Esophagus squamous epithelium (tissue), 5 donors: ENCODE results near the gene MT1M. TPM values are rescaled to one million over a fixed set of nuclear protein-coding genes. Genes with fewer than 3 reads are reported as not detected.

Source experiments
- DNase-seq: peaks from one replicate; lab custom pipeline; 2025; lab: John Stamatoyannopoulos, UW
- H3K27ac ChIP-seq, 4 donors: fragments of 200-600 bp; sonication (generic); one replicate each; pipeline ENCODE4 v1.5.1; 2016 to 2019; ENCODE audit warnings: mild to moderate bottlenecking in 1 of 4
- H3K27me3 ChIP-seq, 4 donors: fragments of 200-600 bp; sonication (generic); 1 replicate in 3 of 4; 2 replicates in 1 of 4; pipeline versions ENCODE4 v1.5.1 to v1.6.0; 2017 to 2021; ENCODE audit warnings: antibody characterized with exemption in 1 of 4
- H3K36me3 ChIP-seq, 3 donors: fragments of 200-600 bp; sonication (generic); one replicate each; pipeline ENCODE4 v1.5.1; 2016 to 2019
- H3K4me1 ChIP-seq, 3 donors: fragments of 200-600 bp; sonication (generic); one replicate each; pipeline ENCODE4 v1.5.1; 2017 to 2019
- H3K4me3 ChIP-seq, 4 donors: fragments of 200-600 bp; sonication (generic); 1 replicate in 3 of 4; 2 replicates in 1 of 4; pipeline ENCODE4 v1.5.1; 2016 to 2019; ENCODE audit warnings: mild to moderate bottlenecking in 2 of 4, moderate library complexity in 1 of 4
- H3K9me3 ChIP-seq, 3 donors: fragments of 200-600 bp; sonication (generic); one replicate each; pipeline ENCODE4 v1.5.1; 2016 to 2019
- CTCF ChIP-seq, 6 experiments: fragments of 450-650 bp in 4 of 6; fragments of 200-600 bp in 2 of 6; sonication (generic) in 2 of 6; IDR thresholded peaks; one replicate each; pipeline ENCODE4 v1.5.1; 2016 to 2019; ENCODE audit warnings: antibody characterized with exemption in 6 of 6, mild to moderate bottlenecking in 4 of 6, moderate library complexity in 4 of 6
- POLR2A ChIP-seq, 4 donors: fragments of 450-650 bp; IDR thresholded peaks; one replicate each; pipeline ENCODE4 v1.6.1; 2017; ENCODE audit warnings: antibody characterized with exemption in 4 of 4, mild to moderate bottlenecking in 4 of 4, moderate library complexity in 3 of 4
- WGBS, 2 donors: methylation state at CpG; one replicate each; pipeline ENCODE4 v1.1.5; 2018; 5-methylcytosine and 5-hydroxymethylcytosine counted together
- intact Hi-C: fragments of 100-400 bp; cut with DNase I; formaldehyde crosslinking; loops from one replicate; pipeline ENCODE4 v1.15.0; 2022
- total RNA-seq, 4 donors: library from RNA; depleted of rRNA; stranded (reverse); fragments of >200 nt; gene quantifications; one replicate each; pipeline ENCODE4 v1.1.0, GENCODE V29; 2016
- donor health status: DM: yes; HTN: yes; CAD: no.

The MT1M gene
- total RNA-seq, 4 donors from 2014 or later = 0.57 to 7.4 (median 4.8) TPM; not detected in 1

- Histone ChIP-seq H3K27ac (no peak within 1 kb of the TSS), H3K4me1 (peaks cover 8 to 13% (median 8%) of the 10 kb centered on the region in 3 donors), H3K4me3 (peak within 1 kb of the TSS; percentile 23 to 65 (median 38)), H3K27me3 (peaks cover 6 to 69% (median 11%) of the 10 kb centered on the region in 4 donors), H3K36me3 (no peaks in the 10 kb centered on the region), H3K9me3 (no peaks in the 10 kb centered on the region)
- no peak for TF ChIP-seq CTCF (IDR thresholded peaks at IDR 0.05)
- no peak for TF ChIP-seq POLR2A (IDR thresholded peaks at IDR 0.05)
- no peak for DNase-seq
- 5% methylated on average over 20 to 35 of the region's 87 CpGs for WGBS, 2 donors
- intact Hi-C loops = loop anchor here (10.0 kb wide), 1 partner anchor 115 kb away; no protein-coding TSS in a partner anchor
Observed at GRCh38 chr16:56589141-56590039, 43.1 kb upstream of the MT1M start, which contains the start of gene MT3. Gene MT3 (plus strand): TSS chr16:56589528. CDS start chr16:56589591, 63 bp downstream.

- H3K36me3 ChIP-seq = no peaks in the 10 kb centered on the region
- TF ChIP-seq CTCF (IDR thresholded peaks at IDR 0.05) (no peak), POLR2A (IDR thresholded peaks at IDR 0.05) (no peak)
- H3K4me1 ChIP-seq = peaks cover 8 to 13% (median 8%) of the 10 kb centered on the region in 3 donors
- H3K4me3 ChIP-seq = no peak overlapping the region
- no peak overlapping the region for H3K27ac ChIP-seq
- no peak for DNase-seq
- intact Hi-C loops = no loop called here
- 46 to 74% methylated on average over 2 to 4 of the region's 4 CpGs for WGBS, 2 donors
- peaks cover 6 to 58% (median 11%) of the 10 kb centered on the region in 4 donors for H3K27me3 ChIP-seq
- H3K9me3 ChIP-seq = no peaks in the 10 kb centered on the region
Observed at GRCh38 chr16:56591377-56592060, 40.9 kb upstream of the MT1M start.

GRCh38 chr16:56593573-56594291, 38.7 kb upstream of the MT1M start:
- H3K27me3 ChIP-seq = peaks cover 6 to 42% (median 10%) of the 10 kb centered on the region in 4 donors
- no peak for DNase-seq
- H3K36me3 ChIP-seq = no peaks in the 10 kb centered on the region
- H3K9me3 ChIP-seq = no peaks in the 10 kb centered on the region
- no peak overlapping the region for H3K4me3 ChIP-seq
- H3K4me1 ChIP-seq = peaks cover 8 to 13% (median 8%) of the 10 kb centered on the region in 3 donors
- WGBS, 2 donors = 70 to 94% methylated on average over 6 of the region's 6 CpGs
- TF ChIP-seq CTCF (IDR thresholded peaks at IDR 0.05) (no peak), POLR2A (IDR thresholded peaks at IDR 0.05) (no peak)
- H3K27ac ChIP-seq = no peak overlapping the region
- intact Hi-C loops = no loop called here

- intact Hi-C loops = no loop called here
- TF ChIP-seq CTCF (IDR thresholded peaks at IDR 0.05) (no peak), POLR2A (IDR thresholded peaks at IDR 0.05) (no peak)
- WGBS, 2 donors = 93 to 95% methylated on average over 5 of the region's 5 CpGs
Observed at GRCh38 chr16:56594292-56594619, 38.2 kb upstream of the MT1M start.

More at GRCh38 chr16:56594292-56594619, 38.2 kb upstream of the MT1M start:
- no peak for DNase-seq
- peaks cover 5 to 36% (median 6%) of the 10 kb centered on the region in 4 donors for H3K27me3 ChIP-seq
- H3K27ac ChIP-seq = no peak overlapping the region
- no peaks in the 10 kb centered on the region for H3K36me3 ChIP-seq
- no peak overlapping the region for H3K4me3 ChIP-seq
- H3K4me1 ChIP-seq = peaks cover 4 to 8% (median 6%) of the 10 kb centered on the region in 3 donors
- no peaks in the 10 kb centered on the region for H3K9me3 ChIP-seq
